ENCODE results near the gene POGLUT3. TPM values are rescaled to one million over a fixed set of nuclear protein-coding genes. Genes with fewer than 3 reads are reported as not detected.

The POGLUT3 gene
- total RNA-seq, 1 experiment from 2014 or later, result 13.1 TPM

DNA sequence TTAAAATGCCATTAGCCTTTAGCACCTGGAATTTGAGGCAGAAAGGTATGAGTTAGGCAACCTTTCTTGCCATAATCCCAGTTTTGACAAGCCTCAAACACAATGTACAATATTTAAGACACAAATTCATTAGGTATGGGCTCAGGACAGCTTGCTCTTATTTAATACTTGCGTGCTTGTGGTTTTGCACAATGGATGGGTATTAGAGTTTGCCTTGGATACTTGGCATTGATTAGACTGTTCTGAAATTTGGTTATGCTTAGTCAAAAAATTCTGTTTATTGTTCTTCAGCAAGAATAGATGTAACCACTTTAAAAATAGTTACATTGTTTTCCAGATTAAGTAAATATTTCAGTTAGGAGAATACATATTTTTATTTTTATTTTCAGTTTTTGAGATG is 25.5 kb downstream of the POGLUT3 start:
- H3K9ac ChIP-seq (ENCODE audit: extremely low read depth, insufficient read length, low read length), result no peak overlapping the region
- no peaks in the 10 kb centered on the region for H3K4me1 ChIP-seq (ENCODE audit: insufficient read depth, low read length)
- H3K4me2 ChIP-seq (ENCODE audit: insufficient read depth, insufficient read length, low read length), result no peak overlapping the region
- no CpG with 5 or more reads among the region's 1 CpG for WGBS (ENCODE audit: extremely low coverage, insufficient read length, low lambda C conversion rate)
- H3K23me2 ChIP-seq (ENCODE audit: insufficient read length, low read depth, low read length, poor library complexity, severe bottlenecking), result no peaks in the 10 kb centered on the region
- DNase-seq, result no peak
- no peaks in the 10 kb centered on the region for H3K9me3 ChIP-seq (ENCODE audit: control insufficient read depth, low read depth, low read length)
- no peak overlapping the region for H3K14ac ChIP-seq (ENCODE audit: insufficient read depth, low read length)
- H2AFZ ChIP-seq (ENCODE audit: low read length), result no peak overlapping the region
- no peak overlapping the region for H4K5ac ChIP-seq (ENCODE audit: insufficient read length, low read depth, low read length)
- no peaks in the 10 kb centered on the region for H4K20me1 ChIP-seq (ENCODE audit: control insufficient read depth, insufficient read depth, insufficient read length)
- no peak overlapping the region for H2BK120ac ChIP-seq (ENCODE audit: low read depth, low read length, poor library complexity, severe bottlenecking)
- Mint-ChIP-seq H3K27ac (no peak overlapping the region), H3K9me3 (no peaks in the 10 kb centered on the region), H3K27me3 (ENCODE audit: low read depth) (no peaks in the 10 kb centered on the region), H3K4me3 (no peak overlapping the region), H3K4me1 (no peaks in the 10 kb centered on the region), H3K36me3 (ENCODE audit: insufficient read depth in 1 of 3, low read depth in 3 of 3) (peaks cover 0 to 8% (median 0%) of the 10 kb centered on the region in 3 experiments; a peak in 3 of 7 replicates)
- no peak overlapping the region for H4K8ac ChIP-seq (replicated peaks; ENCODE audit: insufficient read length, low read depth, low read length)
- no peak overlapping the region for H3K56ac ChIP-seq (ENCODE audit: insufficient read length, low read depth, low read length)
- H2AK5ac ChIP-seq (ENCODE audit: insufficient read length, low read length), result no peak overlapping the region
- H3T11ph ChIP-seq (ENCODE audit: low read length), result no peak overlapping the region
- H3K18ac ChIP-seq (ENCODE audit: insufficient read length, low read depth, low read length), result no peak overlapping the region
- no peaks in the 10 kb centered on the region for H3K79me2 ChIP-seq (ENCODE audit: insufficient read depth, low read length)
- no peak overlapping the region for H2BK5ac ChIP-seq (ENCODE audit: insufficient read length, low read length)
- no peak overlapping the region for H3K27ac ChIP-seq (ENCODE audit: insufficient read length, low read depth, low read length)
- no peak overlapping the region for H3K23ac ChIP-seq (ENCODE audit: insufficient read length, low read depth, low read length)
- TF ChIP-seq, protein P1, sequence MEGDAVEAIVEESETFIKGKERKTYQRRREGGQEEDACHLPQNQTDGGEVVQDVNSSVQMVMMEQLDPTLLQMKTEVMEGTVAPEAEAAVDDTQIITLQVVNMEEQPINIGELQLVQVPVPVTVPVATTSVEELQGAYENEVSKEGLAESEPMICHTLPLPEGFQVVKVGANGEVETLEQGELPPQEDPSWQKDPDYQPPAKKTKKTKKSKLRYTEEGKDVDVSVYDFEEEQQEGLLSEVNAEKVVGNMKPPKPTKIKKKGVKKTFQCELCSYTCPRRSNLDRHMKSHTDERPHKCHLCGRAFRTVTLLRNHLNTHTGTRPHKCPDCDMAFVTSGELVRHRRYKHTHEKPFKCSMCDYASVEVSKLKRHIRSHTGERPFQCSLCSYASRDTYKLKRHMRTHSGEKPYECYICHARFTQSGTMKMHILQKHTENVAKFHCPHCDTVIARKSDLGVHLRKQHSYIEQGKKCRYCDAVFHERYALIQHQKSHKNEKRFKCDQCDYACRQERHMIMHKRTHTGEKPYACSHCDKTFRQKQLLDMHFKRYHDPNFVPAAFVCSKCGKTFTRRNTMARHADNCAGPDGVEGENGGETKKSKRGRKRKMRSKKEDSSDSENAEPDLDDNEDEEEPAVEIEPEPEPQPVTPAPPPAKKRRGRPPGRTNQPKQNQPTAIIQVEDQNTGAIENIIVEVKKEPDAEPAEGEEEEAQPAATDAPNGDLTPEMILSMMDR (conservative IDR thresholded peaks at IDR 0.05), result no peak
- no peaks in the 10 kb centered on the region for H3K79me1 ChIP-seq (ENCODE audit: insufficient read depth, low read depth, low read length, poor library complexity, severe bottlenecking)
- H3K27me3 ChIP-seq (ENCODE audit: insufficient read depth, low read length), result no peaks in the 10 kb centered on the region
- no peak overlapping the region for H2BK12ac ChIP-seq (ENCODE audit: insufficient read length, low read depth, low read length)
- H2BK20ac ChIP-seq (ENCODE audit: low read depth, low read length, poor library complexity, severe bottlenecking), result no peak overlapping the region
- no peak overlapping the region for H2BK15ac ChIP-seq (ENCODE audit: low read depth, low read length)
- no peak overlapping the region for H4K91ac ChIP-seq (ENCODE audit: insufficient read length, low read depth, low read length)
- no peak overlapping the region for H3K4ac ChIP-seq (ENCODE audit: low read depth, low read length)

All from H9 (cell line).